ENCODE results near the gene SLC25A26.
"Not testable (repeated sequence)": the region's sequence is repeated elsewhere in the genome, so short reads cannot be mapped to it uniquely, and the experiment has no call there.

Gene SLC25A26

GRCh38 chr3:66226093-66226492, 5.3 kb downstream of the SLC25A26 start:
- in situ Hi-C loops (cut with HindIII; ENCODE audit: low sequenced_read_pairs) = not testable (repeated sequence)

GRCh38 chr3:66227051-66227450, 6.2 kb downstream of the SLC25A26 start:
- in situ Hi-C loops (cut with HindIII; ENCODE audit: low sequenced_read_pairs) = no loop called here

- in situ Hi-C loops (cut with HindIII; ENCODE audit: low sequenced_read_pairs) = no loop called here
These were observed 7.1 kb downstream of the SLC25A26 start for GRCh38 chr3:66227915-66228314.

- in situ Hi-C loops (cut with HindIII; ENCODE audit: low sequenced_read_pairs) = no loop called here
These were observed 7.9 kb downstream of the SLC25A26 start for GRCh38 chr3:66228707-66229106.

GRCh38 chr3:66229931-66230330, 9.1 kb downstream of the SLC25A26 start:
- in situ Hi-C loops (cut with HindIII; ENCODE audit: low sequenced_read_pairs) = no loop called here

GRCh38 chr3:66233033-66233432, 12.2 kb downstream of the SLC25A26 start:
- in situ Hi-C loops (cut with HindIII; ENCODE audit: low sequenced_read_pairs) = no loop called here

- in situ Hi-C loops (cut with HindIII; ENCODE audit: low sequenced_read_pairs) = no loop called here
These were observed 15.5 kb downstream of the SLC25A26 start for GRCh38 chr3:66236281-66236680.

GRCh38 chr3:66237552-66237951, 16.8 kb downstream of the SLC25A26 start:
- in situ Hi-C loops (cut with HindIII; ENCODE audit: low sequenced_read_pairs) = no loop called here

- in situ Hi-C loops (cut with HindIII; ENCODE audit: low sequenced_read_pairs) = no loop called here
These were observed 18.8 kb downstream of the SLC25A26 start for GRCh38 chr3:66239513-66240123.

- in situ Hi-C loops (cut with HindIII; ENCODE audit: low sequenced_read_pairs) = no loop called here
These were observed 20.7 kb downstream of the SLC25A26 start for GRCh38 chr3:66241466-66241865.

- in situ Hi-C loops (cut with HindIII; ENCODE audit: low sequenced_read_pairs) = no loop called here
These were observed 22.1 kb downstream of the SLC25A26 start for GRCh38 chr3:66242788-66243464.

- in situ Hi-C loops (cut with HindIII; ENCODE audit: low sequenced_read_pairs) = no loop called here
These were observed 27.8 kb downstream of the SLC25A26 start for GRCh38 chr3:66248641-66249040.

- in situ Hi-C loops (cut with HindIII; ENCODE audit: low sequenced_read_pairs) = loop anchor here (25.0 kb wide), 1 partner anchor 558 kb away; no protein-coding TSS in a partner anchor
These were observed 33.2 kb downstream of the SLC25A26 start for GRCh38 chr3:66253790-66254620.

- in situ Hi-C loops (cut with HindIII; ENCODE audit: low sequenced_read_pairs) = loop anchor here (25.0 kb wide), 1 partner anchor 556 kb away; no protein-coding TSS in a partner anchor
These were observed 35.1 kb downstream of the SLC25A26 start for GRCh38 chr3:66255865-66256264.

- in situ Hi-C loops (cut with HindIII; ENCODE audit: low sequenced_read_pairs) = loop anchor here (25.0 kb wide), 1 partner anchor 555 kb away; no protein-coding TSS in a partner anchor
These were observed 36.0 kb downstream of the SLC25A26 start for GRCh38 chr3:66256806-66257205.

- in situ Hi-C loops (cut with HindIII; ENCODE audit: low sequenced_read_pairs) = loop anchor here (25.0 kb wide), 1 partner anchor 553 kb away; no protein-coding TSS in a partner anchor
These were observed 38.9 kb downstream of the SLC25A26 start for GRCh38 chr3:66259566-66260255.

GRCh38 chr3:66260431-66260830, 39.6 kb downstream of the SLC25A26 start:
- in situ Hi-C loops (cut with HindIII; ENCODE audit: low sequenced_read_pairs) = loop anchor here (25.0 kb wide), 1 partner anchor 552 kb away; no protein-coding TSS in a partner anchor

- in situ Hi-C loops (cut with HindIII; ENCODE audit: low sequenced_read_pairs) = loop anchor here (25.0 kb wide), 1 partner anchor 551 kb away; no protein-coding TSS in a partner anchor
These were observed 40.6 kb downstream of the SLC25A26 start for GRCh38 chr3:66261355-66261754.

- in situ Hi-C loops (cut with HindIII; ENCODE audit: low sequenced_read_pairs) = loop anchor here (25.0 kb wide), 1 partner anchor 547 kb away; no protein-coding TSS in a partner anchor
These were observed 44.8 kb downstream of the SLC25A26 start for GRCh38 chr3:66265649-66266048.

- in situ Hi-C loops (cut with HindIII; ENCODE audit: low sequenced_read_pairs) = loop anchor here (25.0 kb wide), 1 partner anchor 546 kb away; no protein-coding TSS in a partner anchor
These were observed 45.8 kb downstream of the SLC25A26 start for GRCh38 chr3:66266551-66266950.

Data from DLD1 (cell line).